GM23338 (cell line): ENCODE data around the gene NCS1. TPM values are rescaled to one million over a fixed set of nuclear protein-coding genes. Genes with fewer than 3 reads are reported as not detected.
A peak's percentile ranks its signal among the peaks of the same experiment; 100 is the strongest.

Source experiments
- ATAC-seq: fragments of 200-7000 bp; cut with Tn5 transposase; 3 replicates; pipeline ENCODE4 v1.9.1; 2020
- DNase-seq: peaks from one replicate; pipeline ENCODE4 v3.0.0-alpha.2; 2015; ENCODE audit warnings: low spot score
- H2AFZ ChIP-seq: fragments of 200-600 bp; sonication (generic); 2 replicates; pipeline ENCODE4 v1.8.0; 2016; ENCODE audit warnings: antibody characterized with exemption, mild to moderate bottlenecking, moderate library complexity
- H3F3A ChIP-seq: fragments of 200-600 bp; sonication (generic); replicated peaks from 2 replicates; pipeline ENCODE4 v1.8.0; 2017; ENCODE audit warnings: antibody characterized with exemption, mixed run types, low read depth
- H3K27ac ChIP-seq: fragments of 200-600 bp; sonication (generic); 2 replicates; pipeline ENCODE4 v1.6.1; 2016; ENCODE audit warnings: low read depth
- H3K27me3 ChIP-seq: fragments of 200-600 bp; sonication (generic); 2 replicates; pipeline ENCODE4 v1.8.0; 2016; ENCODE audit warnings: mild to moderate bottlenecking, mixed run types, moderate library complexity; ENCODE audit not compliant: insufficient read depth
- H3K36me3 ChIP-seq: fragments of 200-600 bp; sonication (generic); 2 replicates; pipeline ENCODE4 v1.8.0; 2016; ENCODE audit warnings: mild to moderate bottlenecking; ENCODE audit not compliant: insufficient read depth
- H3K4me1 ChIP-seq: fragments of 200-600 bp; sonication (generic); 2 replicates; pipeline ENCODE4 v1.8.0; 2016; ENCODE audit warnings: mild to moderate bottlenecking, moderate library complexity; ENCODE audit not compliant: insufficient read depth
- H3K4me2 ChIP-seq: fragments of 200-600 bp; sonication (generic); 2 replicates; pipeline ENCODE4 v1.7.1; 2017; ENCODE audit warnings: mixed run types
- H3K4me3 ChIP-seq: fragments of 200-600 bp; sonication (generic); 2 replicates; pipeline ENCODE4 v1.6.1; 2016; ENCODE audit warnings: mixed run types
- H3K79me2 ChIP-seq: fragments of 200-600 bp; sonication (generic); replicated peaks from 2 replicates; pipeline ENCODE4 v1.8.0; 2017; ENCODE audit warnings: mild to moderate bottlenecking; ENCODE audit not compliant: insufficient read depth
- H3K9me2 ChIP-seq: fragments of 200-600 bp; sonication (generic); 2 replicates; pipeline ENCODE4 v1.8.0; 2017; ENCODE audit not compliant: insufficient read depth
- H4K20me1 ChIP-seq: fragments of 200-600 bp; sonication (generic); replicated peaks from 2 replicates; pipeline ENCODE4 v1.8.0; 2017; ENCODE audit warnings: mild to moderate bottlenecking; ENCODE audit not compliant: insufficient read depth
- H3K27ac Mint-ChIP-seq: 2 replicates; pipeline ENCODE4 v1.8.0; 2020; ENCODE audit warnings: inconsistent platforms, mild to moderate bottlenecking, moderate library complexity, mixed read lengths
- H3K27me3 Mint-ChIP-seq: 3 replicates; pipeline ENCODE4 v1.8.0; 2022; ENCODE audit warnings: low read depth, mild to moderate bottlenecking, moderate library complexity, mixed read lengths, inconsistent platforms; ENCODE audit not compliant: insufficient read depth, poor library complexity
- H3K36me3 Mint-ChIP-seq: 3 replicates; pipeline ENCODE4 v1.8.0; 2021; ENCODE audit warnings: low read depth, mild to moderate bottlenecking, inconsistent platforms, moderate library complexity, mixed read lengths
- H3K4me1 Mint-ChIP-seq: 3 replicates; pipeline ENCODE4 v1.8.0; 2020; ENCODE audit warnings: mild to moderate bottlenecking, inconsistent platforms, mixed read lengths
- H3K4me3 Mint-ChIP-seq: 3 replicates; pipeline ENCODE4 v1.8.0; 2021; ENCODE audit warnings: moderate library complexity, mild to moderate bottlenecking, inconsistent platforms, mixed read lengths
- H3K9me3 Mint-ChIP-seq: 3 replicates; pipeline ENCODE4 v1.8.0; 2020; ENCODE audit warnings: moderate library complexity, mild to moderate bottlenecking, inconsistent platforms, mixed read lengths
- CREB1 ChIP-seq: fragments of 250-450 bp; sonication (Bioruptor Pico); IDR thresholded peaks from 2 replicates; pipeline ENCODE4 v1.5.0; 2020; ENCODE audit warnings: low read depth, mild to moderate bottlenecking, moderate library complexity
- CTCF ChIP-seq, 2 experiments: fragments of 200-600 bp in 1 of 2; sonication (generic) in 1 of 2; conservative IDR thresholded peaks; 2 replicates each; pipeline versions ENCODE4 v1.5.1 to v1.6.1; 2016 to 2017; ENCODE audit warnings: antibody characterized with exemption in 2 of 2, low read depth in 2 of 2, mild to moderate bottlenecking in 2 of 2, moderate library complexity in 1 of 2
- ETS1 ChIP-seq: IDR thresholded peaks from 2 replicates; pipeline ENCODE4 v1.6.1; 2016; ENCODE audit warnings: antibody characterized with exemption
- EZH2 ChIP-seq: fragments of 200-600 bp; sonication (generic); IDR thresholded peaks from one replicate; pipeline ENCODE4 v1.8.0; 2017; ENCODE audit warnings: antibody characterized with exemption, mild to moderate bottlenecking, low read depth; ENCODE audit not compliant: unreplicated experiment
- EZH2phosphoT487 ChIP-seq: fragments of 200-600 bp; sonication (generic); IDR thresholded peaks from one replicate; pipeline ENCODE4 v1.8.1; 2018; ENCODE audit warnings: antibody characterized with exemption; ENCODE audit not compliant: unreplicated experiment
- JUNB ChIP-seq: IDR thresholded peaks from one replicate; pipeline ENCODE4 v1.6.1; 2016; ENCODE audit warnings: antibody characterized with exemption; ENCODE audit not compliant: unreplicated experiment
- NANOG ChIP-seq: IDR thresholded peaks from 2 replicates; pipeline ENCODE4 v1.6.1; 2016; ENCODE audit warnings: antibody characterized with exemption, borderline replicate concordance
- POLR2AphosphoS5 ChIP-seq: IDR thresholded peaks from 2 replicates; pipeline ENCODE4 v1.6.1; 2016; ENCODE audit warnings: antibody characterized with exemption, low read depth
- REST ChIP-seq: IDR thresholded peaks from one replicate; pipeline ENCODE4 v1.6.1; 2018; ENCODE audit warnings: antibody characterized with exemption; ENCODE audit not compliant: unreplicated experiment
- STAT1 ChIP-seq: IDR thresholded peaks from one replicate; pipeline ENCODE4 v1.6.1; 2016; ENCODE audit warnings: antibody characterized with exemption; ENCODE audit not compliant: unreplicated experiment
- ZNF114 ChIP-seq: fragments of 250-450 bp; sonication (Bioruptor Pico); IDR thresholded peaks from 2 replicates; pipeline ENCODE4 v1.5.0; 2020; ENCODE audit warnings: mild to moderate bottlenecking, moderate library complexity
- ZNF331 ChIP-seq: fragments of 250-450 bp; sonication (Bioruptor Pico); IDR thresholded peaks from 2 replicates; pipeline ENCODE4 v1.5.0; 2020; ENCODE audit warnings: low read depth, mild to moderate bottlenecking, moderate library complexity
- ZNF462 ChIP-seq: fragments of 250-450 bp; sonication (Bioruptor Pico); IDR thresholded peaks from 2 replicates; pipeline ENCODE4 v1.5.0; 2020; ENCODE audit warnings: mild to moderate bottlenecking, moderate library complexity
- polyA plus RNA-seq: library from polyadenylated mRNA; unstranded; fragments of >200 nt; fragmentation: Nextera tagmentation; extraction: Ambion mirVana; gene quantifications from 2 replicates; pipeline ENCODE4 v1.2.1, GENCODE V29; 2016
- total RNA-seq: library from RNA; depleted of rRNA; stranded (reverse); fragments of >200 nt; shearing (Covaris generic); gene quantifications from 2 replicates; pipeline ENCODE4 v1.2.3, GENCODE V29; 2014

Gene NCS1
- total and polyA plus RNA-seq, 2 experiments from 2014 or later: 8.2 to 34.3 TPM

- no peak for DNase-seq
- H3K79me2 ChIP-seq: no peaks in the 10 kb centered on the region
- H3K27ac Mint-ChIP-seq: no peak overlapping the region
- ATAC-seq: peak; percentile 29; the same call in 2 of the 3 replicates
- H3F3A ChIP-seq: no peaks in the 10 kb centered on the region
- H3K27me3 ChIP-seq: no peaks in the 10 kb centered on the region
- no peaks in the 10 kb centered on the region for H4K20me1 ChIP-seq
- TF ChIP-seq EZH2 (no peak), ZNF462 (CRISPR knock-in tag) (no peak), ETS1 (no peak), EZH2phosphoT487 (no peak), NANOG (no peak), CREB1 (CRISPR knock-in tag) (no peak), STAT1 (no peak), CTCF (conservative IDR thresholded peaks at IDR 0.05; ENCODE audit: low read depth in 2 of 2) (no peak), ZNF114 (CRISPR knock-in tag) (no peak), JUNB (no peak), POLR2AphosphoS5 (no peak), ZNF331 (CRISPR knock-in tag) (no peak), REST (no peak)
- H3K4me2 ChIP-seq: no peak overlapping the region
- H3K4me1 ChIP-seq: no peaks in the 10 kb centered on the region
- no peak overlapping the region for H3K4me3 ChIP-seq
- H3K4me1 Mint-ChIP-seq: no peaks in the 10 kb centered on the region
- H3K27me3 Mint-ChIP-seq: peaks cover 4% of the 10 kb centered on the region
- H3K36me3 ChIP-seq: no peaks in the 10 kb centered on the region
- H2AFZ ChIP-seq: no peak overlapping the region
- H3K4me3 Mint-ChIP-seq: no peak overlapping the region
- H3K27ac ChIP-seq: no peak overlapping the region
- no peaks in the 10 kb centered on the region; the same call in 2 of the 3 replicates for H3K9me3 Mint-ChIP-seq
- H3K9me2 ChIP-seq: no peaks in the 10 kb centered on the region
- H3K36me3 Mint-ChIP-seq: no peaks in the 10 kb centered on the region
These were observed 12.1 kb upstream of the NCS1 start for GRCh38 chr9:130159915-130160670.
